ENCODE results near the gene PRKAA1. TPM values are rescaled to one million over a fixed set of nuclear protein-coding genes. Genes with fewer than 3 reads are reported as not detected.

The PRKAA1 gene
- total RNA-seq, 1 donor from 2014 or later, result 65.6 TPM

GRCh38 chr5:40775085-40775845 lies 22.9 kb downstream of the PRKAA1 start:
- Histone ChIP-seq H3K79me2 (ENCODE audit: insufficient read depth, low read length) (peaks cover 38% of the 10 kb centered on the region), H3K27me3 (ENCODE audit: insufficient read depth, low read length) (no peaks in the 10 kb centered on the region), H3K36me3 (ENCODE audit: insufficient read depth, low read length) (peaks cover 23% of the 10 kb centered on the region), H4K20me1 (ENCODE audit: insufficient read depth, low read length) (peaks cover 36% of the 10 kb centered on the region), H3K4me2 (ENCODE audit: low read length) (no peak overlapping the region), H3K9ac (ENCODE audit: low read length) (no peak overlapping the region), H3K4me3 (ENCODE audit: insufficient read depth, low read depth, low read length) (no peak overlapping the region), H3K4me1 (ENCODE audit: insufficient read depth, low read length) (no peaks in the 10 kb centered on the region), H3K27ac (ENCODE audit: low read depth, low read length) (no peak overlapping the region), H2AFZ (ENCODE audit: low read depth, low read length) (no peak overlapping the region), H3K9me3 (ENCODE audit: insufficient read depth, low read depth, low read length) (no peaks in the 10 kb centered on the region)
- Mint-ChIP-seq H3K9me3 (ENCODE audit: unreplicated experiment) (no peaks in the 10 kb centered on the region), H3K27me3 (ENCODE audit: low read depth, unreplicated experiment) (no peaks in the 10 kb centered on the region), H3K4me1 (ENCODE audit: low read depth, unreplicated experiment) (peaks cover 9% of the 10 kb centered on the region), H3K27ac (ENCODE audit: unreplicated experiment) (no peak overlapping the region), H3K36me3 (ENCODE audit: low read depth, unreplicated experiment) (peaks cover 6% of the 10 kb centered on the region), H3K4me3 (ENCODE audit: unreplicated experiment) (no peak overlapping the region)
- no peak for TF ChIP-seq EZH2 (IDR thresholded peaks at IDR 0.05; ENCODE audit: insufficient read depth, low read length)
- TF ChIP-seq CTCF (IDR thresholded peaks at IDR 0.05; ENCODE audit: insufficient read depth, low read depth, low read length), result no peak
- no peak for DNase-seq (ENCODE audit: low read depth)
- FAIRE-seq, result no peak

GRCh38 chr5:40774623-40775022 lies 23.6 kb downstream of the PRKAA1 start:
- Histone ChIP-seq H3K27me3 (ENCODE audit: insufficient read depth, low read length) (no peaks in the 10 kb centered on the region), H3K36me3 (ENCODE audit: insufficient read depth, low read length) (peaks cover 25% of the 10 kb centered on the region), H3K4me3 (ENCODE audit: insufficient read depth, low read depth, low read length) (no peak overlapping the region), H3K79me2 (ENCODE audit: insufficient read depth, low read length) (peaks cover 32% of the 10 kb centered on the region), H3K4me1 (ENCODE audit: insufficient read depth, low read length) (no peaks in the 10 kb centered on the region), H3K9me3 (ENCODE audit: insufficient read depth, low read depth, low read length) (no peaks in the 10 kb centered on the region), H3K9ac (ENCODE audit: low read length) (no peak overlapping the region), H2AFZ (ENCODE audit: low read depth, low read length) (no peak overlapping the region), H4K20me1 (ENCODE audit: insufficient read depth, low read length) (peaks cover 30% of the 10 kb centered on the region), H3K27ac (ENCODE audit: low read depth, low read length) (no peak overlapping the region), H3K4me2 (ENCODE audit: low read length) (no peak overlapping the region)
- Mint-ChIP-seq H3K9me3 (ENCODE audit: unreplicated experiment) (no peaks in the 10 kb centered on the region), H3K4me1 (ENCODE audit: low read depth, unreplicated experiment) (peaks cover 9% of the 10 kb centered on the region), H3K4me3 (ENCODE audit: unreplicated experiment) (no peak overlapping the region), H3K36me3 (ENCODE audit: low read depth, unreplicated experiment) (peaks cover 6% of the 10 kb centered on the region), H3K27ac (ENCODE audit: unreplicated experiment) (no peak overlapping the region), H3K27me3 (ENCODE audit: low read depth, unreplicated experiment) (no peaks in the 10 kb centered on the region)
- TF ChIP-seq EZH2 (IDR thresholded peaks at IDR 0.05; ENCODE audit: insufficient read depth, low read length), result no peak
- TF ChIP-seq CTCF (IDR thresholded peaks at IDR 0.05; ENCODE audit: insufficient read depth, low read depth, low read length), result no peak
- DNase-seq (ENCODE audit: low read depth), result no peak
- no peak for FAIRE-seq

GRCh38 chr5:40770764-40771163 lies 27.4 kb downstream of the PRKAA1 start:
- Mint-ChIP-seq H3K27ac (ENCODE audit: unreplicated experiment) (no peak overlapping the region), H3K4me3 (ENCODE audit: unreplicated experiment) (no peak overlapping the region), H3K9me3 (ENCODE audit: unreplicated experiment) (no peaks in the 10 kb centered on the region), H3K4me1 (ENCODE audit: low read depth, unreplicated experiment) (peaks cover 3% of the 10 kb centered on the region), H3K36me3 (ENCODE audit: low read depth, unreplicated experiment) (peaks cover 1% of the 10 kb centered on the region), H3K27me3 (ENCODE audit: low read depth, unreplicated experiment) (no peaks in the 10 kb centered on the region)
- H3K9ac ChIP-seq (ENCODE audit: low read length), result no peak overlapping the region
- TF ChIP-seq EZH2 (IDR thresholded peaks at IDR 0.05; ENCODE audit: insufficient read depth, low read length), result no peak
- no peak for TF ChIP-seq CTCF (IDR thresholded peaks at IDR 0.05; ENCODE audit: insufficient read depth, low read depth, low read length)
- H3K27me3 ChIP-seq (ENCODE audit: insufficient read depth, low read length), result no peaks in the 10 kb centered on the region
- no peak overlapping the region for H3K4me2 ChIP-seq (ENCODE audit: low read length)
- DNase-seq (ENCODE audit: low read depth) (no peak), FAIRE-seq (no peak)
- no peaks in the 10 kb centered on the region for H3K9me3 ChIP-seq (ENCODE audit: insufficient read depth, low read depth, low read length)
- peaks cover 5% of the 10 kb centered on the region for H3K79me2 ChIP-seq (ENCODE audit: insufficient read depth, low read length)
- no peak overlapping the region for H3K4me3 ChIP-seq (ENCODE audit: insufficient read depth, low read depth, low read length)
- no peak overlapping the region for H2AFZ ChIP-seq (ENCODE audit: low read depth, low read length)
- H3K36me3 ChIP-seq (ENCODE audit: insufficient read depth, low read length), result peaks cover 33% of the 10 kb centered on the region
- peaks cover 10% of the 10 kb centered on the region for H4K20me1 ChIP-seq (ENCODE audit: insufficient read depth, low read length)
- no peak overlapping the region for H3K27ac ChIP-seq (ENCODE audit: low read depth, low read length)
- no peaks in the 10 kb centered on the region for H3K4me1 ChIP-seq (ENCODE audit: insufficient read depth, low read length)

Data from astrocyte (in vitro differentiated cells and primary cell).